ENCODE data around the gene DUSP22.

The DUSP22 gene

GRCh38 chr6:347951-348859 lies 55.9 kb downstream of the DUSP22 start:
- Histone ChIP-seq H3K9me3 (ENCODE audit: insufficient read depth, low read depth, low read length) (no peaks in the 10 kb centered on the region), H3K27me3 (ENCODE audit: insufficient read depth, low read length) (no peaks in the 10 kb centered on the region), H3K36me3 (ENCODE audit: insufficient read depth, low read depth, low read length) (no peaks in the 10 kb centered on the region; the same call in 1 of the 2 replicates), H3K9ac (ENCODE audit: low read depth, low read length) (no peak overlapping the region), H3K4me1 (ENCODE audit: insufficient read depth, low read length) (no peaks in the 10 kb centered on the region; the same call in 1 of the 2 replicates), H3K27ac (ENCODE audit: low read length) (no peak overlapping the region), H3K4me3 (ENCODE audit: low read length) (no peak overlapping the region)

- Histone ChIP-seq H3K27ac (ENCODE audit: low read length) (no peak overlapping the region), H3K9me3 (ENCODE audit: insufficient read depth, low read depth, low read length) (no peaks in the 10 kb centered on the region), H3K4me3 (ENCODE audit: low read length) (no peak overlapping the region), H3K9ac (ENCODE audit: low read depth, low read length) (no peak overlapping the region), H3K36me3 (ENCODE audit: insufficient read depth, low read depth, low read length) (no peaks in the 10 kb centered on the region; the same call in 1 of the 2 replicates), H3K4me1 (ENCODE audit: insufficient read depth, low read length) (no peaks in the 10 kb centered on the region; the same call in 1 of the 2 replicates), H3K27me3 (ENCODE audit: insufficient read depth, low read length) (no peaks in the 10 kb centered on the region)
Measured at GRCh38 chr6:348860-349396, 56.6 kb downstream of the DUSP22 start.

GRCh38 chr6:349491-349921 lies 57.2 kb downstream of the DUSP22 start:
- Histone ChIP-seq H3K36me3 (ENCODE audit: insufficient read depth, low read depth, low read length) (no peaks in the 10 kb centered on the region; the same call in 1 of the 2 replicates), H3K9ac (ENCODE audit: low read depth, low read length) (no peak overlapping the region), H3K4me3 (ENCODE audit: low read length) (no peak overlapping the region), H3K27me3 (ENCODE audit: insufficient read depth, low read length) (no peaks in the 10 kb centered on the region), H3K4me1 (ENCODE audit: insufficient read depth, low read length) (no peaks in the 10 kb centered on the region; the same call in 1 of the 2 replicates), H3K9me3 (ENCODE audit: insufficient read depth, low read depth, low read length) (no peaks in the 10 kb centered on the region), H3K27ac (ENCODE audit: low read length) (no peak overlapping the region)

- no peak overlapping the region for H3K9ac ChIP-seq (ENCODE audit: low read depth, low read length)
- no peaks in the 10 kb centered on the region for H3K27me3 ChIP-seq (ENCODE audit: insufficient read depth, low read length)
- no peak overlapping the region for H3K27ac ChIP-seq (ENCODE audit: low read length)
Measured at GRCh38 chr6:350371-350770, 58.1 kb downstream of the DUSP22 start.

GRCh38 chr6:351011-351866 lies 59.0 kb downstream of the DUSP22 start:
- H3K36me3 ChIP-seq (ENCODE audit: insufficient read depth, low read depth, low read length) = no peaks in the 10 kb centered on the region; the same call in 1 of the 2 replicates
- H3K27me3 ChIP-seq (ENCODE audit: insufficient read depth, low read length) = no peaks in the 10 kb centered on the region
- H3K4me3 ChIP-seq (ENCODE audit: low read length) = no peak overlapping the region
- no peak overlapping the region for H3K9ac ChIP-seq (ENCODE audit: low read depth, low read length)
- H3K9me3 ChIP-seq (ENCODE audit: insufficient read depth, low read depth, low read length) = no peaks in the 10 kb centered on the region
- no peaks in the 10 kb centered on the region; the same call in 1 of the 2 replicates for H3K4me1 ChIP-seq (ENCODE audit: insufficient read depth, low read length)
- H3K27ac ChIP-seq (ENCODE audit: low read length) = no peak overlapping the region

More at GRCh38 chr6:350371-350770, 58.1 kb downstream of the DUSP22 start:
- Histone ChIP-seq H3K4me1 (ENCODE audit: insufficient read depth, low read length) (no peaks in the 10 kb centered on the region; the same call in 1 of the 2 replicates), H3K36me3 (ENCODE audit: insufficient read depth, low read depth, low read length) (no peaks in the 10 kb centered on the region; the same call in 1 of the 2 replicates), H3K9me3 (ENCODE audit: insufficient read depth, low read depth, low read length) (no peaks in the 10 kb centered on the region), H3K4me3 (ENCODE audit: low read length) (no peak overlapping the region)

GRCh38 chr6:351867-352289 lies 59.6 kb downstream of the DUSP22 start:
- Histone ChIP-seq H3K36me3 (ENCODE audit: insufficient read depth, low read depth, low read length) (no peaks in the 10 kb centered on the region; the same call in 1 of the 2 replicates), H3K4me1 (ENCODE audit: insufficient read depth, low read length) (no peaks in the 10 kb centered on the region; the same call in 1 of the 2 replicates)

GRCh38 chr6:352474-352873 lies 60.2 kb downstream of the DUSP22 start:
- Histone ChIP-seq H3K27ac (ENCODE audit: low read length) (no peak overlapping the region), H3K9me3 (ENCODE audit: insufficient read depth, low read depth, low read length) (no peaks in the 10 kb centered on the region; the same call in 1 of the 2 replicates), H3K4me3 (ENCODE audit: low read length) (no peak overlapping the region), H3K36me3 (ENCODE audit: insufficient read depth, low read depth, low read length) (no peaks in the 10 kb centered on the region; the same call in 1 of the 2 replicates), H3K9ac (ENCODE audit: low read depth, low read length) (no peak overlapping the region), H3K27me3 (ENCODE audit: insufficient read depth, low read length) (no peaks in the 10 kb centered on the region), H3K4me1 (ENCODE audit: insufficient read depth, low read length) (no peaks in the 10 kb centered on the region; the same call in 1 of the 2 replicates)

More at GRCh38 chr6:351867-352289, 59.6 kb downstream of the DUSP22 start:
- no peak overlapping the region for H3K4me3 ChIP-seq (ENCODE audit: low read length)
- H3K27me3 ChIP-seq (ENCODE audit: insufficient read depth, low read length) = no peaks in the 10 kb centered on the region
- H3K9me3 ChIP-seq (ENCODE audit: insufficient read depth, low read depth, low read length) = no peaks in the 10 kb centered on the region
- no peak overlapping the region for H3K27ac ChIP-seq (ENCODE audit: low read length)
- no peak overlapping the region for H3K9ac ChIP-seq (ENCODE audit: low read depth, low read length)

- no peak overlapping the region for H3K9ac ChIP-seq (ENCODE audit: low read depth, low read length)
- H3K4me3 ChIP-seq (ENCODE audit: low read length) = no peak overlapping the region
Measured at GRCh38 chr6:352896-353470, 60.7 kb downstream of the DUSP22 start.

GRCh38 chr6:353642-354614 lies 61.6 kb downstream of the DUSP22 start:
- H3K9ac ChIP-seq (ENCODE audit: low read depth, low read length) = no peak overlapping the region
- no peak overlapping the region for H3K4me3 ChIP-seq (ENCODE audit: low read length)
- H3K27ac ChIP-seq (ENCODE audit: low read length) = no peak overlapping the region
- H3K4me1 ChIP-seq (ENCODE audit: insufficient read depth, low read length) = no peaks in the 10 kb centered on the region; the same call in 1 of the 2 replicates
- H3K9me3 ChIP-seq (ENCODE audit: insufficient read depth, low read depth, low read length) = no peaks in the 10 kb centered on the region; the same call in 1 of the 2 replicates
- H3K27me3 ChIP-seq (ENCODE audit: insufficient read depth, low read length) = no peaks in the 10 kb centered on the region
- H3K36me3 ChIP-seq (ENCODE audit: insufficient read depth, low read depth, low read length) = no peaks in the 10 kb centered on the region

More at GRCh38 chr6:352896-353470, 60.7 kb downstream of the DUSP22 start:
- Histone ChIP-seq H3K36me3 (ENCODE audit: insufficient read depth, low read depth, low read length) (no peaks in the 10 kb centered on the region; the same call in 1 of the 2 replicates), H3K9me3 (ENCODE audit: insufficient read depth, low read depth, low read length) (no peaks in the 10 kb centered on the region; the same call in 1 of the 2 replicates), H3K27me3 (ENCODE audit: insufficient read depth, low read length) (no peaks in the 10 kb centered on the region), H3K27ac (ENCODE audit: low read length) (no peak overlapping the region), H3K4me1 (ENCODE audit: insufficient read depth, low read length) (no peaks in the 10 kb centered on the region; the same call in 1 of the 2 replicates)

GRCh38 chr6:354631-355280 lies 62.5 kb downstream of the DUSP22 start:
- H3K4me3 ChIP-seq (ENCODE audit: low read length) = no peak overlapping the region
- H3K27ac ChIP-seq (ENCODE audit: low read length) = no peak overlapping the region
- no peaks in the 10 kb centered on the region; the same call in 1 of the 2 replicates for H3K4me1 ChIP-seq (ENCODE audit: insufficient read depth, low read length)
- no peaks in the 10 kb centered on the region for H3K27me3 ChIP-seq (ENCODE audit: insufficient read depth, low read length)
- H3K9ac ChIP-seq (ENCODE audit: low read depth, low read length) = no peak overlapping the region
- H3K9me3 ChIP-seq (ENCODE audit: insufficient read depth, low read depth, low read length) = no peaks in the 10 kb centered on the region; the same call in 1 of the 2 replicates
- no peaks in the 10 kb centered on the region for H3K36me3 ChIP-seq (ENCODE audit: insufficient read depth, low read depth, low read length)
